Smooth muscle cell (in vitro differentiated cells): ENCODE measurements around the gene CSAD. TPM values are rescaled to one million over a fixed set of nuclear protein-coding genes. Genes with fewer than 3 reads are reported as not detected.

Source experiments
- DNase-seq: peaks from one replicate; lab custom pipeline; 2025; ENCODE audit not compliant: unreplicated experiment; lab: John Stamatoyannopoulos, UW
- H2AFZ ChIP-seq: fragments of 200-600 bp; sonication (generic); 2 replicates; pipeline ENCODE4 v1.6.0; 2016; ENCODE audit warnings: antibody characterized with exemption, low read depth, mild to moderate bottlenecking
- H3F3A ChIP-seq: fragments of 200-600 bp; sonication (generic); 2 replicates; pipeline ENCODE4 v1.6.0; 2017; ENCODE audit warnings: antibody characterized with exemption, low read depth
- H3K27ac ChIP-seq: fragments of 200-600 bp; sonication (generic); 2 replicates; pipeline ENCODE4 v1.5.1; 2016; ENCODE audit warnings: low read depth, mild to moderate bottlenecking
- H3K27me3 ChIP-seq: fragments of 200-600 bp; sonication (generic); 2 replicates; pipeline ENCODE4 v1.6.1; 2016; ENCODE audit warnings: low read depth, mild to moderate bottlenecking
- H3K36me3 ChIP-seq: fragments of 200-600 bp; sonication (generic); 2 replicates; pipeline ENCODE4 v1.5.1; 2016; ENCODE audit warnings: low read depth
- H3K4me1 ChIP-seq: fragments of 200-600 bp; sonication (generic); 2 replicates; pipeline ENCODE4 v1.5.1; 2016; ENCODE audit warnings: low read depth
- H3K4me2 ChIP-seq: fragments of 200-600 bp; sonication (generic); 2 replicates; pipeline ENCODE4 v1.6.0; 2016; ENCODE audit warnings: mild to moderate bottlenecking
- H3K4me3 ChIP-seq: fragments of 200-600 bp; sonication (generic); 2 replicates; pipeline ENCODE4 v1.5.1; 2016; ENCODE audit warnings: mild to moderate bottlenecking
- H3K79me2 ChIP-seq: fragments of 200-600 bp; sonication (generic); 2 replicates; pipeline ENCODE4 v1.6.0; 2016; ENCODE audit warnings: low read depth, mild to moderate bottlenecking
- H3K9ac ChIP-seq: fragments of 200-600 bp; sonication (generic); 2 replicates; pipeline ENCODE4 v1.6.0; 2016; ENCODE audit warnings: low read depth
- H3K9me3 ChIP-seq: fragments of 200-600 bp; sonication (generic); replicated peaks from 2 replicates; pipeline ENCODE4 v1.5.1; 2016; ENCODE audit warnings: low read depth
- H4K20me1 ChIP-seq: fragments of 200-600 bp; sonication (generic); 2 replicates; pipeline ENCODE4 v1.6.0; 2016; ENCODE audit warnings: low read depth
- WGBS: methylation state at CpG from one replicate; pipeline ENCODE4 v1.1.7; 2016; ENCODE audit warnings: low lambda C conversion rate; 5-methylcytosine and 5-hydroxymethylcytosine counted together
- polyA plus RNA-seq: library from polyadenylated mRNA; unstranded; fragments of >200 nt; fragmentation: Nextera tagmentation; extraction: Ambion mirVana; gene quantifications from 2 replicates; pipeline ENCODE4 v1.2.1, GENCODE V29; 2016
- total RNA-seq: library from RNA; depleted of rRNA; stranded (reverse); fragments of >200 nt; gene quantifications from 2 replicates; pipeline ENCODE4 v1.2.3, GENCODE V29; 2014
- TF ChIP-seq, protein P1 (sequence below): fragments of 200-600 bp; sonication (generic); IDR thresholded peaks from 2 replicates; pipeline ENCODE4 v1.5.1; 2017; ENCODE audit warnings: borderline replicate concordance, mild to moderate bottlenecking, antibody characterized with exemption; ENCODE audit not compliant: insufficient read depth, poor library complexity, severe bottlenecking

The CSAD gene
- total and polyA plus RNA-seq, 2 experiments from 2014 or later: 4.8 to 10.6 TPM

DNA sequence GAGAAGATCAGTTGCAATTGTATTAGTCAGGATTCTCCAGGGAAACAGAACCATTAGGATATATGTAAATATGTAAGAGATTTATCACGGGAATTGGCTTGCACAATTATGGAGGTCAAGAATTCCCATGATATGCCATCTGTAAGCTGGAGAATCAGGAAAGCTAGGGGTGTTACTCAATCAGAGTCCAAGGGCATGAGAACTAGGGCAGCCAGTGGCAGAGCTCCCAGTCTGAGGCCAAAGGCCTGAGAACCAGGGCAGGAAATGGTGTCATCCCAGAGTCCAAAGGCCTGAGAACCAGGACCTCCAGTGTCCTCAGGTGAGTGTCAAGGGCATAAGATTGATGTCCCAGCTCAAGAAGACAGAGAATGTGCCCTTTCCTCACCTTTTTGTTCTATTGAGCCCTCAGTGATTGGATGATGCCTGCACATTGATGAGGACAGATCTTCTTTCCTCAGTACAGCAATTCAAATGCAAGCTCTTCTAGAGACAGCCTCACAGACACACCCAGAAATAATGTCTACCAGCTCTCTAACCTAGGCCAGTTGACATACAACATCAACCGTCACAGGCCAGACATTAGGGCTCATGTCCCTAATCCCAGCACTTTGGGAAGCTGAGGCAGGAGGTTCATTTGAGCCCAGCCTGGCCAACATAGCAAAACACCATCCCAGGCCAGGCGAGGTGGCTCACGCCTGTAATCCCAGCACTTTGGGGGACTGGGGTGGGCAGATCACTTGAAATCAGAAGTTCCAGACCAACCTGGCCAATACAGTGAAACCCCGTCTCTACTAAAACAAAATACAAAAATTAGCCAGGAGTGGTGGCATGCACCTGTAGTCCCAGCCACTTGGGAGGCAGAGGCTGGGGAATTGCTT is 35.1 kb downstream of the CSAD start:
- no peaks in the 10 kb centered on the region for H3K4me1 ChIP-seq
- no peak overlapping the region for H3K4me2 ChIP-seq
- WGBS: 92% methylated on average over 5 of the region's 5 CpGs
- TF ChIP-seq, protein P1, sequence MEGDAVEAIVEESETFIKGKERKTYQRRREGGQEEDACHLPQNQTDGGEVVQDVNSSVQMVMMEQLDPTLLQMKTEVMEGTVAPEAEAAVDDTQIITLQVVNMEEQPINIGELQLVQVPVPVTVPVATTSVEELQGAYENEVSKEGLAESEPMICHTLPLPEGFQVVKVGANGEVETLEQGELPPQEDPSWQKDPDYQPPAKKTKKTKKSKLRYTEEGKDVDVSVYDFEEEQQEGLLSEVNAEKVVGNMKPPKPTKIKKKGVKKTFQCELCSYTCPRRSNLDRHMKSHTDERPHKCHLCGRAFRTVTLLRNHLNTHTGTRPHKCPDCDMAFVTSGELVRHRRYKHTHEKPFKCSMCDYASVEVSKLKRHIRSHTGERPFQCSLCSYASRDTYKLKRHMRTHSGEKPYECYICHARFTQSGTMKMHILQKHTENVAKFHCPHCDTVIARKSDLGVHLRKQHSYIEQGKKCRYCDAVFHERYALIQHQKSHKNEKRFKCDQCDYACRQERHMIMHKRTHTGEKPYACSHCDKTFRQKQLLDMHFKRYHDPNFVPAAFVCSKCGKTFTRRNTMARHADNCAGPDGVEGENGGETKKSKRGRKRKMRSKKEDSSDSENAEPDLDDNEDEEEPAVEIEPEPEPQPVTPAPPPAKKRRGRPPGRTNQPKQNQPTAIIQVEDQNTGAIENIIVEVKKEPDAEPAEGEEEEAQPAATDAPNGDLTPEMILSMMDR: no peak
- H3K4me3 ChIP-seq: no peak overlapping the region
- H2AFZ ChIP-seq: no peak overlapping the region
- H3F3A ChIP-seq: no peaks in the 10 kb centered on the region
- no peaks in the 10 kb centered on the region for H3K36me3 ChIP-seq
- no peak overlapping the region for H3K9ac ChIP-seq
- no peaks in the 10 kb centered on the region for H3K9me3 ChIP-seq
- no peaks in the 10 kb centered on the region for H4K20me1 ChIP-seq
- DNase-seq: no peak
- H3K79me2 ChIP-seq: no peaks in the 10 kb centered on the region
- H3K27me3 ChIP-seq: no peaks in the 10 kb centered on the region
- no peak overlapping the region for H3K27ac ChIP-seq

DNA sequence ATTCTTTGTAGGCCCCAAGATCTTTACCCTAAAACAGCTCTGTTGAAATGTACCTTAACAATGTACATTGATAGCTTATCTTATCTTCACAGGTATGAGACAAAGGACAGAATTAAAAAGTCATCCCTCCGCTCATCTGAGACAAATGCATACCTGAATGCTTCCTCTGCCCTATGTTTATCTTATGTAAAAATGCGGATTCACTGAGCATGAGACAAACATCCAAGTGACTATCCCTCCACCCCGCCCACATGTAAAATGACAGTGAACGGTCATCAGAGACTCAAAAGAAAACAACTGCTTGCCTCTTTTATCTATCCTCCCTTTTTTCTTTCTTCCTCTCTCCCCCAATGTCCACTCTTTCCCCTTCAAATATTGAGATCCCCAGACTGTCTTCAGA is 37.4 kb downstream of the CSAD start:
- Histone ChIP-seq H2AFZ (no peak overlapping the region), H3K27ac (no peak overlapping the region), H3K4me3 (no peak overlapping the region), H3K9ac (no peak overlapping the region), H3K27me3 (no peaks in the 10 kb centered on the region), H3K9me3 (no peaks in the 10 kb centered on the region), H3K4me2 (no peak overlapping the region), H3K4me1 (no peaks in the 10 kb centered on the region), H3F3A (no peaks in the 10 kb centered on the region), H3K79me2 (no peaks in the 10 kb centered on the region), H3K36me3 (no peaks in the 10 kb centered on the region), H4K20me1 (no peaks in the 10 kb centered on the region)
- no peak for DNase-seq
- TF ChIP-seq, protein P1: no peak
- WGBS: 70% methylated on average over 4 of the region's 4 CpGs

DNA sequence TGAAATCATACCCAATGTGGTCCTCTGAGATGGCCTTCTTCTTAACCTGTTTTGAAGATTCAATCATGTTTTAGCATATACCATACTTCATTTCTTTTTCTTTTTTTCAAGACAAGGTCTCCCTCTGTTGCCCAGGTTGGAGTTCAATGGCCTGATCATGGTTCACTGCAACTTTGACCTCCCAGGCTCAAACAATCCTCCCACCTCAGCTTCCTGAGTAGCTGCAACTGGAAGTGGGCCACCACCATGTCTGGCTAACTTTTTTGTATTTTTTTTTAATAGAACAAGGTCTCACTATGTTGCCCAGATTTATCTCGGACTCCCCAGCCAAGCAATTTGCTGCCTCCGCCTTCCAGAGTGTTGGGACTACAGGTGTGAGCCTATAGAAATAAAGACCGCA is 47.0 kb downstream of the CSAD start:
- H3K27ac ChIP-seq: no peak overlapping the region
- H3K9ac ChIP-seq: no peak overlapping the region
- H3K4me2 ChIP-seq: no peak overlapping the region
- TF ChIP-seq, protein P1: no peak
- no peaks in the 10 kb centered on the region for H3F3A ChIP-seq
- no peaks in the 10 kb centered on the region for H3K36me3 ChIP-seq
- no peaks in the 10 kb centered on the region for H3K9me3 ChIP-seq
- no peaks in the 10 kb centered on the region for H3K27me3 ChIP-seq
- no peak overlapping the region for H3K4me3 ChIP-seq
- DNase-seq: no peak
- no peak overlapping the region for H2AFZ ChIP-seq
- 95% methylated on average over 3 of the region's 3 CpGs for WGBS
- H3K79me2 ChIP-seq: no peaks in the 10 kb centered on the region
- no peaks in the 10 kb centered on the region for H4K20me1 ChIP-seq
- no peaks in the 10 kb centered on the region for H3K4me1 ChIP-seq

DNA sequence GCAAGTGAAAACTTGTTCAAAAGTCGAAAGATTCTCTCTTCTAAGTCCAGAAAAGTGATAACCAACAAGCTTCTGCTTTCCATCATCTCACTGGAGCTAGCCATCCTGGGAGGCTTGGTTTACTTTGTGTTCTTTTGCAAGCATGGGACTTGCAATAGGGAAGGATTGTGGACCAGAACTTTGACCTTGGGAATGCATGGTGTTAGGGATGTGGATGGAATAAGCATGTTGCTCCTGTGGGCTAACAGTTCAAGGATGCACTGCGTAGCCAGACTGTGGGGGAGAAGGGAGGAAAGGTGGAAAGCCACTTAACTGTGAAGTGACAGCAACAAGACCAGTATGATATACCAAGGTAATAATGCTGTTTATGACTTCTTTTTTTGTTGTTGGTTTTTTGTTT is 48.9 kb downstream of the CSAD start:
- no peak for DNase-seq
- no peaks in the 10 kb centered on the region for H3F3A ChIP-seq
- H3K36me3 ChIP-seq: no peaks in the 10 kb centered on the region
- no peaks in the 10 kb centered on the region for H3K79me2 ChIP-seq
- H3K27me3 ChIP-seq: peaks cover 4% of the 10 kb centered on the region
- no peak overlapping the region for H3K27ac ChIP-seq
- H4K20me1 ChIP-seq: no peaks in the 10 kb centered on the region
- no peak overlapping the region for H3K9ac ChIP-seq
- H3K4me2 ChIP-seq: no peak overlapping the region
- H3K4me1 ChIP-seq: no peaks in the 10 kb centered on the region
- no peaks in the 10 kb centered on the region for H3K9me3 ChIP-seq
- TF ChIP-seq, protein P1: no peak
- no peak overlapping the region for H3K4me3 ChIP-seq
- 94% methylated on average over 2 of the region's 2 CpGs for whole genome bisulfite sequencing
- H2AFZ ChIP-seq: no peak overlapping the region
